ENCODE measurements around the gene KRTAP5-10.
"Not testable (repeated sequence)": the region's sequence is repeated elsewhere in the genome, so short reads cannot be mapped to it uniquely, and the experiment has no call there.

Gene KRTAP5-10, protein sequence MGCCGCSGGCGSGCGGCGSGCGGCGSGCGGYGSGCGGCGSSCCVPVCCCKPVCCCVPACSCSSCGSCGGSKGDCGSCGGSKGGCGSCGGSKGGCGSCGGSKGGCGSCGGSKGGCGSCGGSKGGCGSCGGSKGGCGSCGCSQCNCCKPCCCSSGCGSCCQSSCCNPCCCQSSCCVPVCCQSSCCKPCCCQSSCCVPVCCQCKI

DNA sequence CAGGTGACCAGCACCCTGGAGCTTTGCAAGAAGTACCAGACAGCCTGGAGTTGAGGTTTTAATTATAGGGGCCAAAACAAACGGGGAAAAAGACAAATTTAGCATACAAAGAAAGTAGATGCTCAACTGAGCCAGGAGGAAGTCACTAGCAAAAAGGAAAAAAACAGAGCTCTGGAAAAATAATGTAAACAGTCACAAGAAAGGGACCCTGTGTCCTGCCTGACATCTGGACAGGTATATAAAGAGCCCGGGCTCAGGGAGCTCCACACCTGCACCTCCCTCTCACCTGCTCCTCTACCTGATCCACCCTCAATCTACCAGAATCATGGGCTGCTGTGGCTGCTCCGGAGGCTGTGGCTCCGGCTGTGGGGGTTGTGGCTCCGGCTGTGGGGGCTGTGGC is at the start of gene KRTAP5-10:
Gene KRTAP5-10, plus strand, starts transcription at position 301 of the 400 bp plus-strand sequence. Its CDS starts 25 bp downstream, at position 326.
- no peak for DNase-seq

DNA sequence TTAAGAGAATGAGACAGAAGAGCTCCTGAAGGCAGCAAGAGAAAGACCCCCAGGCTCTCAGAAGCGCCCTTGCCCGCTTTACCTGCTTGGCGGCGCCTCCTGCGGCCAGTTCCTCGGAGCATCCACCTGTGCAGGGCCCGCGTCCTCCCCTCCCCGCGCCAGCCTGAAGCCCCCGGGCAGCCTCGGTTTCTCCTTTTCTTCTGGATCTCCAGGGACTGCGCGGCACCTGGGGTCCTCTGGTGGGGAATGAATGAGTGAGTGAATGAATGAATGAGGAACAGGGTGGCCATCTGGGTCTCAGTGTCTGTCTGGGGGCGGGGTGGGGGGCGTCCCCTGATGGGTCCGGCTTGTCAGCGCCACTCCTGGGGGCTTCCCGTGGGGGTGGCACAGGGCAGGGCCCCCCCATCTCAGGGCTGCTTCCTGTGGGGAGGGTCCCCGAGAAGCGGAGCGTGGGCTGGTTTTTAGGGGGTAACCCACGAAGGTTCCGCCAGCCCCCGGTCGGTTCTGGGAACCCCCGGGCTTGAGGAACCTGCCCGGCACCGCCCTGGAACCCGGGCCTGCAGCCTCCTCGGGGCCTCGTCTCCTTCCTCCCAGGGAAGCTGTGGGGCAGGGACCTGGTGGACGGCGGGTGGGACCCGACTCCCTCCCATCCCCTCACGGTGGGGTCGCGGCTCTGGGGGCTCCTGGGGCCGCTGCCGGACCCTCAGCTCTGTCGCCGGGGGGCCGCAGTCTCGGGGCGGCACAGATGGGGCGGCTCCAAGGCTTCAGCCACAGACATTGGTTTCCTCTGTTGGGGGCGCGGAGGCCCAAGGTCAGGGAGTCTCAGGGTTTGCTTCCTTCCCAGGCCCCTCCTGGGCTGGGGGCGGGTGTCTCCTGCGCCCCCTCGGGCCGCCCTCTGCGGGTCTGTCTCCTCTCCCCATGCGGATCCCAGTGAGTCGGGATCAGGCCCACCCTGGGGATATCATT is 46.6 kb upstream of the KRTAP5-10 start:
- no peak for DNase-seq

DNA sequence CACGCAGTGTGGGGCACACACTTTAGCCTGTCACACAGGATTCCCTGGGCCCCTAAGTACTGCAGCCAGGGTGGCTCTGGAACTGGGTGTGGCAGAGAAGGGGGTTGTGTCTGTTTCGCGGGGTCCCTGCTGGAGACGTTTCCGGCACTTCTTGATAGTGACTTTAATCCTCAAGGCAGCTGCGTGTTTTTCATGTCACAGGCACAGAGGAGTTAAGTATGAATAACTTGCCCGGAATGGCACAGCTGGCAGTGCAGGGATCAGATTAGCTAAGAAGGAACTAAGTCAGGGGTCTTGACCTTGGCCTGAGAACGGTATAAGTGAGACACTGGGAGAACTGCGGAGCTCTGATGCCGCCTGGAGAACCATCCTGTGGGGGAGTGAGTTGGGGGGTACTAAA is 45.8 kb upstream of the KRTAP5-10 start:
- no peak for DNase-seq

DNA sequence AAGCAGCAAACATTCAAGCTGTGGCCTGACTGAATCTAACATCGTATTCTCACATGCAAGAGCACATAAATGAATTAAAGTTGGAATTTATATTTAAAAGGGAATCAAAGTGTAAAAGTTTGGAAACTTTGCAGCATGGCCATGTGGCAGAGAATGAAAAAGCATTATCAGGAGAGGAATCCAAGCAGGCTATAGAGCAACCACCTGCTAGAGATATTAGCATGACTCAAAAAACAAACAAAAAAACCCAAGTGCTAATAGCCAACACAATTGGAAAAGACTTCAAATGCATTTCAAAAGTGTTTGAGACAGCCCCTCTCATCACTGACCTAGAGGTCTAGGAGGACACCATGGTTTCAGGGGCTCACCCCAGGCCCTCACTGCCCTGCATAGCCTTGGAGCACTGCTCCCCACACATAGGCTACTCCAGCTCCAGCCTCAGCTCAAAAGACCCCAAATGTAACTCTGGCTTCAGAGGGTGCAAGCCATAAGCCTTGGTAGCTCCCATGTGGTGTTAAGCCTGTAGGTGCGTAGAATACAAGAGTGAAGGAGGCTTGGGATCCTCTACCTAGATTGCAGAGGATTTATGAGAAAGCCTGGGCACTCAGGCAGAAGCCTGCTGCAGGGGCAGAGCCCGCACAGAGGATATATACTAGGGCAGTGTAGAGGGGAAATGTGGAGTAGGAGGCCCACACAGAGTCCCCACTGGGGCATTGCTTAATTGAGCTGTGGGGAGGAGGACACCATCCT is 40.0 kb upstream of the KRTAP5-10 start:
- no peak for DNase-seq

DNA sequence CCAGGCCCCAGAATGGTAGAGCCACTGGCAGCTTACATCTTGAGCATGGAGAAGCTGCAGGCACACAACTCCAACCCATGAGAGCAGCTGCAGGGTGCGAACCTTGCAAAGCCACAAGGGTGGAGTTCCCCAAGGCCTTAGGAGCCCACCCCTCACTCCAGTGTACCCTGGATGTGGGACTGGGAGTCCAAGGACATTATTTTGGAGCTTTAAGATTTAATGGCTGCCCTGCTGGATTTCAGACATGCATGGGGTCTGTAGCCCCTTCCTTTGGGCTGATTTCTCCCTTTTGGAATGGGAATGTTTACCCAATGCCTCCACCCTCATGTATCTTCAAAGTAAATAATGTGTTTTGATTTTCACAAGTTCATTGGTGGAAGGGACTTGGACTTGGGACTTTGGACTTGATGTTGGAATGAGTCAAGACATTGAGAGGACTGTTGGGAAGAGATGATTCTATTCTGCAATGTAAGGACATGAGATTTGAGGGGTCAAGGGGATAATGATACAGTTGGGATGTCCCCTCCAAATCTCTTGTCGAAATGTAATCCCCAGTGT is 39.3 kb upstream of the KRTAP5-10 start:
- DNase-seq, result no peak

DNA sequence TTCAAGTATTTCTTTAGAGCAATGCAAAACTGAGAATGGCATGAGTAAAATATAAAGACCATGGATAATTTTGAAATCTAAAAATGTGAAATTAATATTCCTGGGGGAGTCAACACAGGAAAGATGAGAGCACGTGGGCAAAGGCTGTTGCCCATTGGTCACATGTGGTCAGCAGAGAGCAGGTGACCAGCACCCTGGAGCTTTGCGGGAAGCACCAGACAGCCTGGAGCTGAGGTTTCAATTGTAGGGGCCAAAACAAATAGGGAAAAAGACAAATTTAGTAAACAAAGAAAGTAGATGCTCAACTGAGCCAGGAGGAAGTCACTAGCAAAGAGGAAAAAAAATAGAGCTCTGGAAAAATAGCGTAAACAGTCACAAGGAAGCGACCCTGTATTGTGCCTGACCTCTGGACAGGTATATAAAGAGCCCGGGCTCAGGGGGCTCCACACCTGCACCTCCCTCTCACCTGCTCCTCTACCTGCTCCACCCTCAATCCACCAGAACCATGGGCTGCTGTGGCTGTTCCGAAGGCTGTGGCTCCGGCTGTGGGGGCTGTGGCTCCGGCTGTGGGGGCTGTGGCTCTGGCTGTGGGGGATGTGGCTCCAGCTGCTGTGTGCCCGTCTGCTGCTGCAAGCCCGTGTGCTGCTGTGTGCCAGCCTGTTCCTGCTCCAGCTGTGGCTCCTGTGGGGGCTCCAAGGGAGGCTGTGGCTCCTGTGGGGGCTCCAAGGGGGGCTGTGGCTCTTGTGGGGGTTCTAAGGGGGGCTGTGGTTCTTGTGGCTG is 38.4 kb upstream of the KRTAP5-10 start, which contains the start of gene KRTAP5-7:
Gene KRTAP5-7, plus strand, starts transcription at position 472 of the 780 bp plus-strand sequence. Its CDS starts 34 bp downstream, at position 506.
- not testable (repeated sequence) for DNase-seq

DNA sequence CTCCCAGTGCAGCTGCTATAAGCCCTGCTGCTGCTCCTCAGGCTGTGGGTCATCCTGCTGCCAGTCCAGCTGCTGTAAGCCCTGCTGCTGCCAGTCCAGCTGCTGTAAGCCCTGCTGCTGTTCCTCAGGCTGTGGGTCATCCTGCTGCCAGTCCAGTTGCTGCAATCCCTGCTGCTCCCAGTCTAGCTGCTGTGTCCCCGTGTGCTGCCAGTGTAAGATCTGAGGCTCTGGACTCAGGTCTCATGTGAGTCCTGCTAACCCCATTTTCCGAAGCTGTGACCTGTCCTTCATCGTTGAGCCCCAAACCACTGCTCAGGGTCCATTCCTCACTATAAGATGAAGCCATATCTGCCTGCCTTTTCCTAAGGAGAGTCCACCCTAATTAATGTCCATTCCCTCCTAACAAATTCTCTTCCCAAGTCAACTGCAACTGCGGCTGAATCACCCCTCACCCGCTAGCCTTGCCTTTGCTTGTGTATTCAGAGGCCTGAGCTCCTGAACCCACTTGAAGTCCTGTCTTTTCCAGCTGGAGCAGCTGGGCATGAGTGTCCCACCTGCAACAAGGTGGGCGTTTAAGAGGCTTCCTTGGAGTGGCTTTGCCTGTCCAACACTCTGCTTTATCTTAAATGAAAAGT is 37.7 kb upstream of the KRTAP5-10 start:
- no peak for DNase-seq

DNA sequence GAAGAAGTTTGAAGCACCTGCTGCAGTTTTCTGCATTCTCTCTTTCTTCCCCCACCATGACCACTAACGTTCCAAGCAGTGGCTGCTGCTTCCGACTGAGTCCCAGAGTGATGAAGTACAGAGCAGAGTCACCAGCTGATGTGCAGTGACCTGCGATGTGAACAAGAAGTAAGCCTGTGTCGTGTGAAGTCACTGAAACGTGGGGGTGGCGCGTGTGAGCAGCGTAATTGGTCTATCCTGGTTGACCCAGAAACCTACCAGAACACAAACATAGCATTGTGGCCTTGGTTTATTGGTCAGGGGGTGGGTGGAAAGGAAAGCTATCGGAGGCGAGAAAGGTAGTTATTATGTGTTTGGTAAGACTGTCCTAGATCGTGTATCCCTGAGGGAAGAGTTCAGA is 34.8 kb upstream of the KRTAP5-10 start:
- no peak for DNase-seq

DNA sequence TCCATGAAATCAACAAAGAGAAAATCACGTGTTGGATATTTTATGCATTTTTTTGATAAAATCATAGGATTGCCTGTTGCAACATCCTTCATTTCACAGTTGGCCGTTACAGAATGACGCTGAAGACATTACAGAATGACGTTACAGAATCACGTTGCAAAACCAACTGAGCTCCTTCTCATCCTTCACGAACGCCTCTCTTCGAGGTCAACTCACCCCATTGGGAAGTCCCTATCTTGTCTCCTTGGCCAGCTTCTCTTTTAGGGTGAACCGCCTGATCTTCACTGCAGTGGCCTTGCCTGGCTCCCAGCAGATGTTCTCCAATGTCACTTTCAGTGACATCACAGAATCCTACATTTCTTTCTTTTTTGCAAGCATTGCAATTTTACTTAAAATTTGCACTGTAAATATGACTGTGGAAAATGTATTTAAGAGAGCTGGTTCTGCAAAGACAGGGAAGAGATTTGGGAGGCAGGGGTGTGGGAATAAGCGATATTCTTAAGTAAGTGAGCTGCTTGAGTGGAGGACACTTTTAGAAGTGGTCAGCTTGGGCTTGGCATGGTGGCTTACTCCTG is 33.2 kb upstream of the KRTAP5-10 start:
- DNase-seq, result no peak

DNA sequence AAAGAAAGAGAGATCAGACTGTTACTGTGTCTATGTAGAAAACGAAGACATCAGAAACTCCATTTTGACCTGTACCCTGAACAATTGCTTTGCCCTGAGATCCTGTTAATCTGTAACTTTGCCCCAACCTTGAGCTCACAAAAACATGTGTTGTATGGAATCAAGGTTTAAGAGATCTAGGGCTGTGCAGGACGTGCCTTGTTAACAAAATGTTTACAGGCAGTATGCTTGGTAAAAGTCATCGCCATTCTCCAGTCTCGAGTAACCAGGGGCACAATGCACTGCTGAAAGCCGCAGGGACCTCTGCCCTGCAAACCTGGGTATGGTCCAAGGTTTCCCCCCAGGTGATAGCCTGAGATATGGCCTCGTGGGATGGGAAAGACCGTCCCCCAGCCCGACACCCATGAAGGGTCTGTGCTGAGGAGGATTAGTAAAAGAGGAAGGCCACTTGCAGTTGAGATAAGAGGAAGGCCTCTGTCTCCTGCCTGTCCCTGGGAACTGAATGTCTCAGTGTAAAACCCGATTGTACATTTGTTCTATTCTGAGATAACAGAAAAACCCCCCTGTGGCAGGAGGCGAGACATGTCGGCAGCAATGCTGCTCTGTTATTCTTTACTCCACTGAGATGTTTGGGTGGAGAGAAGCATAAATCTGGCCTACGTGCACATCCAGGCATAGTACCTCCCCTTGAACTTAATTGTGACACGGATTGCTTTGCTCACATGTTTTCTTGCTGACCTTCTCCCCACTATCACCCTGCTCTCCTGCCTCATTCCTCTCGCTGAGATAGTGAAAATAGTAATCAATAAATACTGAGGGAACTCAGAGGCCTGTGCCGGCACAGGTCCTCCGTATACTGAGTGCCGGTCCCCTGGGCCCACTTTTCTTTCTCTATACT is 30.4 kb upstream of the KRTAP5-10 start:
- DNase-seq, result not testable (repeated sequence)

DNA sequence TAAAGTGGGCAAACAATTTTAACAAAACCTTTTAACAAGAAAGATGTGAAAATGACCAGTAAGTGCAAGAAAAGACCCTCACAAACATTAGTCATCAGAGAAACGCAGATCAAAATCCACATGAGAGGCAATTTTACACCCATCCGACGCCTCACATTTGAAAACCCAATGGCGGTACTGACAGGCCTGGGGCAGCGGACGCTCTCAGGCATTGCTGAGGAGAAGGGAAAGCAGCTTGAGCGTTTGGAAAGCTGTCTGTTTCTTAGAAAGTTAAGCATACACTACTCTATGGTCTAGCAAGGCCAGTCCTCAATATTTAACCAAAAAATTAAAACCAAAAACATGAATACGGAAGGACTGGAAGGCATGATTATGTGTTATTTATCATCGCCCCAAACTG is 29.5 kb upstream of the KRTAP5-10 start:
- no peak for DNase-seq

DNA sequence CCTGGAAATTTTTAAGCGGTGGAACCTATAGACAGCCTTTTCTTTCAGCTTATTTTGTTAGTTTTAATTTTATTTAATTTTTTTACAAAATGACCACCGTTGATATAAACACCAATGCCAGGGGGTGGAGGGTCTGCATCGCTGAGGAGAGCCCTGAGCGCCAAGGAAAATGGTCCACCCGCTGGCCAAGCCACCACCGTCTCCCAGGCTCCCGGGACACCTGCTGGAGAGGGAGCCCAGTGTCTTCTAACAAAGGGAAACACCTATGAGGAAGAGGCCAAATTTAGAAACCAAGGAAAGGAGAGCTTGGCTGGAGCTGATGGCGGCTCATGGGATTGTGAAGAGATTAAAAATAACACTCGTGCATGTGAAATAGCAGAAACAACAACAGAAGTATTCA is 27.8 kb upstream of the KRTAP5-10 start:
- no peak for DNase-seq

DNA sequence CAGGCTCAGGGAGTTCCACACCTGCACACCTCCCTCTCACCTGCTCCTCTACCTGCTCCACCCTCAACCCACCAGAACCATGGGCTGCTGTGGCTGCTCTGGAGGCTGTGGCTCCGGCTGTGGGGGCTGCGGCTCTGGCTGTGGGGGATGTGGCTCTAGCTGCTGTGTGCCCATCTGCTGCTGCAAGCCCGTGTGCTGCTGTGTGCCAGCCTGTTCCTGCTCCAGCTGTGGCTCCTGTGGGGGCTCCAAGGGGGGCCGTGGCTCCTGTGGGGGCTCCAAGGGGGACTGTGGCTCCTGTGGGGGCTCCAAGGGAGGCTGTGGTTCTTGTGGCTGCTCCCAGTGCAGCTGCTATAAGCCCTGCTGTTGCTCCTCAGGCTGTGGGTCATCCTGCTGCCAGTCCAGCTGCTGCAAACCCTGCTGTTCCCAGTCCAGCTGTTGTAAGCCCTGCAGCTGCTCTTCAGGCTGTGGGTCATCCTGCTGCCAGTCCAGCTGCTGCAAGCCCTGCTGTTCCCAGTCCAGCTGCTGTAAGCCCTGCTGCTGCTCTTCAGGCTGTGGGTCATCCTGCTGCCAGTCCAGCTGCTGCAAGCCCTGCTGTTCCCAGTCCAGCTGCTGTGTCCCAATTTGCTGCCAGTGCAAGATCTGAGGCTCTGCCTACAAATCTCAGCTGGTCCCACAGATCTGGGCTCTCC is 27.2 kb upstream of the KRTAP5-10 start, which contains the start of gene KRTAP5-8:
Gene KRTAP5-8, plus strand, starts transcription at position 49 of the 689 bp plus-strand sequence. Its CDS starts 31 bp downstream, at position 80.
- not testable (repeated sequence) for DNase-seq

DNA sequence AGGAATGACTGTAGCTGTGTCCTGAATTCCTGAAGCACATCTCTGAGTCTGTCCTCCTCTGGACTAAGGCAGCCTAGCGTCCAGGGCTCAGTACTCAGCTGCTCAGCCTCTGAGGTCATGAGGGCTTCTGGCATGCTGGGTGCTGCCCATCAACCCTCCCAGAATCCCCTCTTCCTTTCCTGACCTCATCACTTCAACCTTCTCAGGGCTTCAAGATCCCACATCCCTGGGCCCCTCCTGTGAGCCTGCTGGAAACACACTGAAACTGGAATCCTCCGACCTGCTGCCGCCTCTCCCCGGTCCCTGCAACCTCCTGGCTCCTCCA is 26.7 kb upstream of the KRTAP5-10 start:
- no peak for DNase-seq

DNA sequence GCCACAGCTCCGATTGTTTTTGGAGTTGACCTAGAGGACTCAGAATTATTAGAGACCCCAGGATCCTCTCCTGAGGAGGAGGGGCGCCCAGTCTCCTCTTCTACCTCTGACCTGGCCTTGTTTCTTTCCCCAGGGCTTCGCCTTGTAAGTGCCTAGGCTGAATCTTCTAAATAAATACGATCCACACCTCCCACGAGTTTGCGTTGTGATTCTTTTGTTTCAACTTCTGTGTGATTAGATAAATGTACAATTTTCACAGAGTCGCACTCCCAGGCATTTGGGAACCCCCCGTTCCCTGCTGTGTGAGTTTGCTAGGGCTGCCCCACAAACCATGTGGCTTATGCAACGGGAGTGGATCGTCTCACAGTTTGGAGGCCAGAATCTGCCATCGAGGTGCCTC is 26.3 kb upstream of the KRTAP5-10 start:
- no peak for DNase-seq

DNA sequence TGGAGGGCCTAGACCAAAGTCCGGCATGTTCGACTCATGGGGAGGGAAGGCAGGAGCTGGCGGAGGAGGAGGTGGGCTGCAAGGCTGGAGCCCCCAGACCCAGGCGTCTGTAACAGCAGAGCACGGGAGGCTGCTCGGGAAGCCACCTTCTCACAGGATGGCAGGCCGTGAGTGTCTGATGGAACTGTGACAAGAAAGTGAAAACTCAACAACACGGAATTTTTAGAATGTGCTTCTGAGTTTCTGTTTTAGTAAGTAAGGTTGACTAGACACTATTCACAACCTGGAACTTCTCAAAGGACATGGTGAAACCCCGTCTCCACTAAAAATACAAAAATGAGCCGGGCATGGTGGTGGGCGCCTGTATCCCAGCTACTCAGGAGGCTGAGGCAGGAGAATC is 25.4 kb upstream of the KRTAP5-10 start:
- not testable (repeated sequence) for DNase-seq

DNA sequence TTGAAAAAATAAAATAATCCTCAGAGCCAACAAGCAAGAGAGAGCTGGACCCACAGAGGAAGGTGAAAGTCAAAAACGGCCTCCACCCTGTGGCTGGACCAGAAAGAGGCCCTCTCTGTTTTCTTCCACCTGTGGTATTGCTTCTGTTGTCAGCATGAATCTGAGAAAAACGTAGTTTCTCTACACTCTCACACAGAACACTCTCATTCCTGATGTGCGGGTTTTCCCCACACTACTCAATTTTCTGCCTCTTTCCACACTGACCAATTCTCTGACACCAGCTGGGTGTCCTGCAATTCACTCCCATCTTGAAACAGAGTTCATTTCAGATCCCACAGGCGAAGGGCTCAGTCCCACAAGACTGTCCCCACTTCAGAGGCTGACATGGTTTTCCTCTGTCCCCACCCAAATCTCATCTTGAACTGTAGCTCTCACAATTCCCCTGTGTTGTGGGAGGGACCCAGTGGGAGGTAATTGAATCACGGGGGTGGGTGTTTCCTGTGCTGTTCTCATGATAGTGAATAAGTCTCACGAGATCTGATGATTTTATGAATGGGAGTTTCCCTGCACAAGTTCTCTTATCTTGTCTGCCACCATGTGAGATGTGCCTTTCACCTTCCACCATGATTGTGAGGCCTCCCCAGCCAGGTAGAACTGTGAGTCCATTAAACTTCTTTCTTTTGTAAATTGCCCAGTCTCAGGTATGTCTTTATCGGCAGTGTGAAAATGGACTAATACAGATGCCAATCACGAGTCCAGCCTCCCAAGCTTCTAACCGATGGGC is 24.6 kb upstream of the KRTAP5-10 start:
- DNase-seq, result not testable (repeated sequence)

DNA sequence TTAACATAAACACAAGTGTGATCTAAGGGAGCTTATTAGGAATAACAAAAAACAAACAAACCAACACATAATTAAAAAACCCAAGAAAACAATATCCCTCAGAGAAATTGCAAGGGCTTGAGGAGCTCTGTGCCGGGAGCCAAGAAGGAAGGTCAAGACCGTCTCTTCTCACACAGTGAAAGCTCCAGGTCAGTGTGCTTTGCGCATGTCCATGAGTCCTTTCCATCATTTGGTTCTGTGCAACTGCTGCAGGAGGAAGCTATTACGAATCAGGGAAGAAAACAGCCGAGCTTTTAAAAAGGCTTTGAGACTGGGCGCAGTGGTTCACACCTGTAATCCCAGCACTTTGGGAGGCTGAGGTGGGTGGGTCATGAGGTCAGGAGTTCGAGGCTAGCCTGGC is 23.0 kb upstream of the KRTAP5-10 start:
- no peak for DNase-seq

Measured in stimulated activated CD4-positive, alpha-beta T cell treated with anti-CD3 and anti-CD28 coated beads, Interleukin-2, amount 100 ng/mL, for 24 hours (primary cell).